ENCODE data around the gene VAC14. TPM values are rescaled to one million over a fixed set of nuclear protein-coding genes. Genes with fewer than 3 reads are reported as not detected.

VAC14 gene
- polyA plus RNA-seq, 1 of the 3 experiments (the other 2 are of a cell fraction): 33.2 TPM

- CTCF ChIA-PET: interaction anchor here (0.8 to 4.7 kb wide), 9 partner anchors 11 to 55 kb away, joined by 3 to 29 read pairs (median 6); no protein-coding TSS in a partner anchor
- H3K9me3 ChIP-seq: no peaks in the 10 kb centered on the region
- TF ChIP-seq EP300 (IDR thresholded peaks at IDR 0.05; ENCODE audit: borderline replicate concordance in 1 of 2, low read depth in 1 of 2, low read length in 1 of 2): 0 out of 4 replicates have a peak, but pooled peaks of 1 of the 2 experiments have one; percentile 35
- TF ChIP-seq RXRA (IDR thresholded peaks at IDR 0.05; ENCODE audit: borderline replicate concordance, low read depth): 0 out of 2 replicates have a peak, but pooled peaks have one; percentile 49
- TF ChIP-seq FOXM1 (IDR thresholded peaks at IDR 0.05; ENCODE audit: low read depth): no peak
- peak; percentile 79 for TF ChIP-seq NFIC (IDR thresholded peaks at IDR 0.05; ENCODE audit: borderline replicate concordance)
- TF ChIP-seq TEAD4 (IDR thresholded peaks at IDR 0.05; ENCODE audit: borderline replicate concordance, insufficient read depth): 0 out of 2 replicates have a peak, but pooled peaks have one; percentile 16
- peak; percentile 21; the same call in 1 of the 2 replicates for TF ChIP-seq MAX (IDR thresholded peaks at IDR 0.05; ENCODE audit: low read depth)
- TF ChIP-seq MXI1 (IDR thresholded peaks at IDR 0.05; ENCODE audit: low read depth, low read length): no peak
- no peak for TF ChIP-seq USF2 (IDR thresholded peaks at IDR 0.05; ENCODE audit: borderline replicate concordance, low read depth, low read length)
- peaks cover 11 to 12% of the 10 kb centered on the region in 2 experiments for H3K36me3 ChIP-seq (replicated peaks in 1 of 2; ENCODE audit: control insufficient read depth in 1 of 2, insufficient read depth in 2 of 2, low read length in 1 of 2)
- no peaks in the 10 kb centered on the region for H4K20me1 ChIP-seq (ENCODE audit: insufficient read depth)
- no peaks in the 10 kb centered on the region for H3K79me2 ChIP-seq (ENCODE audit: insufficient read depth)
- peak overlapping the region; percentile 72 for H3K9ac ChIP-seq
- H3K27me3 ChIP-seq (ENCODE audit: insufficient read depth): no peaks in the 10 kb centered on the region
- peaks cover 22% of the 10 kb centered on the region for H3F3A ChIP-seq (replicated peaks; ENCODE audit: insufficient read depth)
- H2AFZ ChIP-seq (ENCODE audit: low read depth): peak overlapping the region; percentile 64; the same call in 1 of the 2 replicates
- POLR2A ChIA-PET: interaction anchor here (1.8 to 3.0 kb wide), 3 partner anchors 13 to 28 kb away, joined by 5 to 17 read pairs (median 17); no protein-coding TSS in a partner anchor
- DNase-seq: peak; percentile 64
- 22% methylated on average over 6 of the region's 6 CpGs for WGBS (ENCODE audit: low lambda C conversion rate)
- H3K4me2 ChIP-seq: peak overlapping the region; percentile 86
- peak overlapping the region; percentile 98 to 100 for H3K27ac ChIP-seq (ENCODE audit: low read depth in 2 of 2, low read length in 1 of 2)
- no peaks in the 10 kb centered on the region for H3K9me2 ChIP-seq
- peak overlapping the region; percentile 24 to 52; a peak in 2 of 4 replicates for H3K4me3 ChIP-seq (ENCODE audit: low read depth in 2 of 2, low read length in 1 of 2)
- H3K4me1 ChIP-seq (ENCODE audit: control insufficient read depth in 1 of 2, insufficient read depth in 2 of 2, low read depth in 1 of 2, low read length in 1 of 2): peaks cover 31 to 63% of the 10 kb centered on the region in 2 experiments
Measured at GRCh38 chr16:70715860-70716357, 85.0 kb downstream of the VAC14 start.

GRCh38 chr16:70715055-70715858, 85.7 kb downstream of the VAC14 start:
- no peaks in the 10 kb centered on the region for H3K9me2 ChIP-seq
- H2AFZ ChIP-seq (ENCODE audit: low read depth): peak overlapping the region; percentile 64; the same call in 1 of the 2 replicates
- peak overlapping the region; percentile 24 to 52; a peak in 2 of 4 replicates for H3K4me3 ChIP-seq (ENCODE audit: low read depth in 2 of 2, low read length in 1 of 2)
- H3F3A ChIP-seq (replicated peaks; ENCODE audit: insufficient read depth): peaks cover 22% of the 10 kb centered on the region
- H3K4me1 ChIP-seq (ENCODE audit: control insufficient read depth in 1 of 2, insufficient read depth in 2 of 2, low read depth in 1 of 2, low read length in 1 of 2): peaks cover 31 to 69% of the 10 kb centered on the region in 2 experiments
- peaks cover 11 to 12% of the 10 kb centered on the region in 2 experiments for H3K36me3 ChIP-seq (replicated peaks in 1 of 2; ENCODE audit: control insufficient read depth in 1 of 2, insufficient read depth in 2 of 2, low read length in 1 of 2)
- H4K20me1 ChIP-seq (ENCODE audit: insufficient read depth): no peaks in the 10 kb centered on the region
- H3K9ac ChIP-seq: peak overlapping the region; percentile 72
- H3K27me3 ChIP-seq (ENCODE audit: insufficient read depth): no peaks in the 10 kb centered on the region
- no peaks in the 10 kb centered on the region for H3K9me3 ChIP-seq
- 19% methylated on average over 18 of the region's 23 CpGs for WGBS (ENCODE audit: low lambda C conversion rate)
- ChIA-PET POLR2A (interaction anchor here (1.8 to 3.0 kb wide), 3 partner anchors 12 to 27 kb away, joined by 5 to 17 read pairs (median 17); no protein-coding TSS in a partner anchor), CTCF (interaction anchor here (0.8 to 4.7 kb wide), 14 partner anchors 9 to 61 kb away, joined by 3 to 29 read pairs (median 6); no protein-coding TSS in a partner anchor)
- peak overlapping the region; percentile 98 to 100 for H3K27ac ChIP-seq (ENCODE audit: low read depth in 2 of 2, low read length in 1 of 2)
- DNase-seq: peak; percentile 87
- H3K4me2 ChIP-seq: peak overlapping the region; percentile 86
- no peaks in the 10 kb centered on the region for H3K79me2 ChIP-seq (ENCODE audit: insufficient read depth)
- TF ChIP-seq TAF1 (IDR thresholded peaks at IDR 0.05; ENCODE audit: borderline replicate concordance, low read depth, low read length) (no peak; the same call in 1 of the 2 replicates), FOXM1 (IDR thresholded peaks at IDR 0.05; ENCODE audit: low read depth) (no peak), SIN3A (IDR thresholded peaks at IDR 0.05; ENCODE audit: borderline replicate concordance, low read depth, low read length) (peak; percentile 36; the same call in 1 of the 2 replicates), TCF12 (IDR thresholded peaks at IDR 0.05) (peak; percentile 86), USF1 (IDR thresholded peaks at IDR 0.05; ENCODE audit: borderline replicate concordance, low read depth) (no peak), NFIC (IDR thresholded peaks at IDR 0.05; ENCODE audit: borderline replicate concordance) (peak; percentile 96), JUND (IDR thresholded peaks at IDR 0.05) (peak; percentile 83), EP300 (IDR thresholded peaks at IDR 0.05; ENCODE audit: borderline replicate concordance in 1 of 2, low read depth in 1 of 2, low read length in 1 of 2) (peak; percentile 54 to 85; a peak in 3 of 4 replicates), GABPA (IDR thresholded peaks at IDR 0.05; ENCODE audit: low read depth) (no peak), RAD21 (IDR thresholded peaks at IDR 0.05; ENCODE audit: low read length) (no peak; the same call in 1 of the 2 replicates), CTCF (IDR thresholded peaks at IDR 0.05) (peak; percentile 41), FOXJ3 (CRISPR knock-in tag; IDR thresholded peaks at IDR 0.05) (no peak), MEF2A (IDR thresholded peaks at IDR 0.05; ENCODE audit: borderline replicate concordance, low read depth) (0 out of 2 replicates have a peak, but pooled peaks have one; percentile 15), TEAD4 (IDR thresholded peaks at IDR 0.05; ENCODE audit: borderline replicate concordance, insufficient read depth) (peak; percentile 63)

Data from SK-N-SH (cell line).